NCI-H446 treated with DMSO at 0.1 percent for 48 hours (cell line): ENCODE data around the gene ZNF808.
"Not testable (repeated sequence)": the region's sequence is repeated elsewhere in the genome, so short reads cannot be mapped to it uniquely, and the experiment has no call there.

Experiments
- DNase-seq: peaks from one replicate; lab custom pipeline; 2025; lab: John Stamatoyannopoulos, UW

Gene ZNF808

GRCh38 chr19:52527134-52527955 is at the start of gene ZNF808:
Gene ZNF808 (plus strand): TSS chr19:52527668. CDS start chr19:52543285, 15,617 bp downstream.
- no peak for DNase-seq

- DNase-seq: not testable (repeated sequence)
These were observed 43.2 kb upstream of the ZNF808 start for GRCh38 chr19:52484111-52484743.

DNA sequence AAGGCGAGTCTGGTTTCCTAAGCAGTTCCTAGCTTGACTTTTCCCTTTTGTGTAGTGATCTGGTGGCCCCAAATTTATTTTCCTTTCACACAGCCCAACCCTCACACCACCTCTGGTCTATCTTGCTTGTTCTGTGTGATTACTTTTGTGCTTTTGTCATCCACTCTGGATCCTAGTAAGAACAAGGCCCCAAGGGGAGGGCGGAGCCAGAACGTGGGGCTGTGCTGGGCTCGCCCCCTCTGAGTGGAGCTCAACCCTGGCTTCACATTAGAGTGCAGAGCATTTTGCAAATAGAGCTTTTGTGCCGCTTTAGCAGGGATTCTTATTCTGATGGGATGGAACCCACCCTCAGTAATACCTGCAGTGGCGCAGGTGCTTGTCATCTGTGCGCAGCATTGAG is 42.4 kb upstream of the ZNF808 start:
- not testable (repeated sequence) for DNase-seq

DNA sequence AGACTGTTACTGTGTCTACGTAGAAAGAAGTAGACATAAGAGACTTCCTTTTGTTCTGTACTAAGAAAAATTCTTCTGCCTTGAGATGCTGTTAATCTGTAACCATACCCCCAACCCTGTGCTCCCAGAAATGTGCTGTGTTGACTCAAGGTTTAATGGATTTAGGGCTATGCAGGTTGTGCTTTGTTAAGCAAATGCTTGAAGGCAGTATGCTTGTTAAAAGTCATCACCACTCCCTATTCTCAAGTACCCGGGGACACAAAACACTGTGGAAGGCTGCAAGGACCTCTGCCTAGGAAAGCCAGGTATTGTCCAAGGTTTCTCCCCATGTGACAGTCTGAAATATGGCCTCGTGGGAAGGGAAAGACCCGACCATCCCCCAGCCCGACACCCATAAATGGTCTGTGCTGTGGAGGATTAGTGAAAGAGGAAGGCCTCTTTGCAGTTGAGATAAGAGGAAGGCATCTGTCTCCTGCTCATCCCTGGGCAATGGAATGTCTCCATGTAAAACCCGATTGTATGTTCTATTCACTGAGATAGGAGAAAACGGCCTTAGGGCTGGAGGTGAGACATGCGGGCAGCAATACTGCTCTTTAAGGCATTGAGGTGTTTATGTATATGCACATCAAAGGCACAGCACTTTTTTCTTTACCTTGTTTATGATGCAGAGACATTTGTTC is 41.8 kb upstream of the ZNF808 start:
- not testable (repeated sequence) for DNase-seq

DNA sequence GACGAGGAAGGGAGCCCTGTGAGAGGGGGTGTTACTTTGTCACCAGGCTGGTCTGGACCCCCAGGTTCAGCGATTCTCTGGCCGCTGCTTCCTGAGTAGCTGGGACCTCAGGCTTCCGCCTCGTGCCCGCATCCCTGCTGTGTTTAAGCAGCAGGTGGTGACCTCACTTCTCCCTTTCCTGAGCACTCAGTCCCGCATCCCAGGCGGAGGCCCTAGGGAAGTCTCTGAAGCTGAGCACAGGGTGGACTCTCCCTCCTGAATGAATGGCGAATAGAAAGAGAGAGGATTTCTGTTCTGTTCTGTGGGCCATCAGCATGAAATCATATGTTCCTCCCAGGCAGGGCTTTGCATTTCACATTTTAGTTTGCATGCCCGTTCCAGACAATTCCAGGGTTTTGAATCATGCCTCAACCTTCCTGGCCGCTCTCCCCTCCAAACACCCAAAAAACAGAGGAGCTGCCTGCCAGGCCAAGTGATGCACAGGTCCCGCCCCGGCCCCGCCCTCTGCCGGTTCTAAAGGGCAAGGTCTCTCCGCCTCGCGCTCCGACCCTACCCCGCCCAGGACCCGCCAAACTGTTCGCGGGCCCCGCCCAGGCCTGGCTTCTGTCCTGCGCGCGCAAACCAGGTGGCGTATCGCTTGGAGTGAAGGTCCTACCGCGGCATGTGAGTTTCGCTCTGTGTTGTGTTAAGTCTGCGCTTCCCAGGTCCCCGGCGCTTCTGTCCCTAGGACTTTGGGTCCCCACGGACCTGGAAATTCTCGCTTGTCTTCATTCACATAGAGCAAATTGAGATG is 35.1 kb upstream of the ZNF808 start:
- DNase-seq: no peak

DNA sequence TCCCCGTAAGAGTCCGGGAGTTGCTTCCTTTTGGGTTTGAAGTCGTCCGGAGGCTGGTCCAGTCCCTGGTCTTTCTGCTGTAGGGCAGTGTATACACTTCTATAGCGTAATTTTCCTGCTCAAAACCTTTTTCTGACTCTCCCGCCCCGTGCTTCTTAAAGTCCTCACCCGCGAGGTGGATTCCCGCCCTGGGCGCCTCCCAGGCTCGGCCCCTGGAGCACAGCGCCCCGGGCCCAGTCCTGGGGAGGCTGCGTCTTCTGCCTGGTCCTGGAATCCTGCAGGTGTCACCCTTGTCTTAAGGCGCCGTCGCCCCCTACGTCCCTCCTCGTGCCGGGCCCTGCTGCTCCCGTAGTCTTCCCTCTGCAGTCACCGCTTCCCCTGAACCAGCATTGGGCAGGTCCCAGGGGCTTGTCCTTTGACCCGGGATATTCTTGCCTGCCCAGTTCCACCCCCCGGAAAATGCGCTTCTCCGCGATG is 34.4 kb upstream of the ZNF808 start:
- DNase-seq: no peak

DNA sequence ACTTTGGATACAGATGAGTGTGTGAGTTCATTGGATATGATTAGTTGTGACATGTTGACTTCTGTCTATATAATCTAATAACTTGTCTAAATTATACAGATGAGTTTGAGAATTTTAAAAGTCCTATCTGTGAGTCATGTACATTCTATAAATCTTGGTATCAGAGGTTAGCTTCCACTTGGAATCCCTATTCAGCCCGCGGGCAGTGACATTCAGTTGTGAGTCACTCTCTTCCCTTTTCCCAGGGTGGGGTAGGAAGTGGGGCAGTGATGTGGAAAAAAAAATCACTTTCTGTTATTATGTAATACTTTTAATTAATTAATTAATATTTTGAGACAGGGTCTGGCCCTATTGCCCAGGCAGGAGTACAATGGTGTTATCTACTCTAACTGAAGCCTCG is 33.0 kb upstream of the ZNF808 start:
- no peak for DNase-seq

GRCh38 chr19:52498571-52498970 is 28.9 kb upstream of the ZNF808 start:
- no peak for DNase-seq

DNA sequence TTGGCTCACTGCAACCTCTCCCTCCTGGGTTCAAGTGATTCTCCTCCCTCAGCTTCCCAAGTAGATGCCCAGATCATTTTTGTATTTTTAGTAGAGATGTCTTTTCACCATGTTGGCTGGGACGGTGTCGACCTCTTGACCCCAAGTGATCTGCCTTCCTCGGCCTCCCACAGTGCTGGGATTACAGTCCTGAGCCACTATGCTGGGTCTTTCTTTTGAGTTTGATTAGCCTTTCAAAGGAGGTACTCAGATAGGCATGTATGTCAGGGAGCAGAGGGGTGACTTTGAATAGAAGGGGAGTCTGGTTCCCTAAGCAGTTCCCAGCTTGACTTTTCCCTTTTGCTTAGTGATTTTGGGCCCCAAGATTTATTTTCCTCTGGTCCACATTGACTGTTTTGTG is 27.0 kb upstream of the ZNF808 start:
- not testable (repeated sequence) for DNase-seq

DNA sequence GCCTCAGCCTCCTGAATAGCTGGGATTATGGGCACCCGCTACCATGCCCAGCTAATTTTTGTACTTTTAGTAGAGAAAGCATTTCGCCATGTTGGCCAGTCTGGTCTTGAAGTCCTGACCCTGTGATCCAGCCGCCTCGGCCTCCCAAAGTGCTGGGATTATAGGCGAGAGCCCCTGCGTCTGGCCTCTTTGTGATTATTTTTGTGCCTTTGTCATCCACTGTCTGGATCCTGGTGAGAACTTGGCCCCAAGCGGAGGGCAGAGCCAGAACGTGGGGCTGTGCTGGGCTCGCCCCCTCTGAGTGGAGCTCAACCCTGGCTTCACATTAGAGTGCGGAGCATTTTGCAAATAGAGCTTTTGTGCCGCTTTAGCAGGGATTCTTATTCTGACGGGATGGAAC is 26.5 kb upstream of the ZNF808 start:
- DNase-seq: not testable (repeated sequence)

- no peak for DNase-seq
These were observed 20.2 kb upstream of the ZNF808 start for GRCh38 chr19:52507266-52507665.

DNA sequence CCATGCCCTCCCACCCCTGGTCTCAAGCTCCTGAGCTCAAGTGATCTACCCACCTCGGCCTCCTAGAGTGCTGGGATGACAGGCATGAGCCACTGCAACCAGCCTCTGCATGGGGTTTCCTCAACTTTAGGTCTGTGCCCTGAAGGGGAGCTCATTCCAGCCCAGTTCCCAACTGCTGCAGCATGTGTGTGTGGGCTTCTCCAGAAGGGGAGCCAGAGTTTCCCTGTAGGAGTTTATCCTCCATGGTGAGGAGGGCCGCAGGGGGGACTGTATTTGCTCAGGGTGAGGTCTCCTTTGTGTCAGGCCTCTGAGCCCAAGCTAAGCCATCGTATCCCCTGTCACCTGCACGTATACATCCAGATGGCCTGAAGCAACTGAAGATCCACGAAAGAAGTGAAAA is 11.3 kb upstream of the ZNF808 start:
- no peak for DNase-seq

DNA sequence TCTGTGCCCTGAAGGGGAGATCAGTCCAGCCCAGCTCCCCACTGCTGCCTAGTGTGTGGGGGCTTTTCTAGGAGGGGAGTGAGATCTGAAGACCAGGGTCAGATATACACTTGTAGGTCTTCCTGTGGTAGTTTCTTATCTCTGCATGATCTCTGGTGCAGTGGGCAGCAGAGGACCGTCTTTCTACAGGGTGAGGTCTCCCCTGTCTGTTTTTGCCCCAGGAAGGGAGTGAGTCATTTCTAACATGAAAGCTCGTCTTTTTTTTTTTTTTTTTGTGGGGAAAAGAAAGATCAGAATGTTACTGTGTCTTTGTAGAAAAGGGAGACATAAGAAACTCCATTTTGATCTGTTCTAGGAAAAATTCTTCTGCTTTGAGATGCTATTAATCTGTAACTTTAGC is 8.8 kb upstream of the ZNF808 start:
- DNase-seq: no peak

- DNase-seq: not testable (repeated sequence)
These were observed 8.3 kb upstream of the ZNF808 start for GRCh38 chr19:52519175-52519574.

DNA sequence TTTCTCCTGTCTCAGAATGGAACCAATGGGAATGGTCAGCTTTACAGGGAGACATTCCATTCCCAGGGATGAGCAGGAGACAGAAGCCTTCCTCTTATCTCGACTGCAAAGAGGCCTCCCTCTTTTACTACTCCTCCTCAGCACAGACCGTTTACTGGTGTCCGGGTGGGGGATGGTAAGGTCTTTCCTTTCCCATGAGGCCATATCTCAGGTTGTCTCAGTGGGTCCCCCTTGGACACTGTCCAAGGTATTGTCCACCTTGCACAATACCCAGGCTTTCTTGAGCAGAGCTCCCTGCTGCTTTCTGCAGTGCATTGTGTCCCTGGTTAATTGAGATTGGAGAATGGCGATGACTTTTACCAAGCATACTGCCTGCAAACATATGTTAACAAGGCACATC is 7.5 kb upstream of the ZNF808 start:
- DNase-seq: no peak

DNA sequence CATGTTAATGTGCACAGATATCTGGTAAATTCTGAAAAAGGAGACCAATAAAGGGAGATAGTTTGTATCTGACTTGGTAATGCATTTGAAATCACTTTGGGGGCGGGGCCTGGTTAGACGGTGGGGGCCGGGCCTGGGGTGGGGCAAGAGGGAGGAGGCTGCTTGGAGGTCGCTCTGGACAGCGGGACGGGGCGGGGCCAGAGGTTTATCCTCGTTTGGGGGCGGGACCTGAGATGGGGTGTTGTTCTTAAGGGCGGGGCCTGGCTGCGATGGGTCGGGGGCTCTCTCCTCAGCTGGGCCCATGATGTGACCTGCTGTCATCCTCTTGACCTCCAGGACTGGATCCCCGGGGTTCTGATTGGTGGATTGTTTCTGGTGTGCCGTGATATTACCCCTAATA is 4.9 kb upstream of the ZNF808 start:
- no peak for DNase-seq

DNA sequence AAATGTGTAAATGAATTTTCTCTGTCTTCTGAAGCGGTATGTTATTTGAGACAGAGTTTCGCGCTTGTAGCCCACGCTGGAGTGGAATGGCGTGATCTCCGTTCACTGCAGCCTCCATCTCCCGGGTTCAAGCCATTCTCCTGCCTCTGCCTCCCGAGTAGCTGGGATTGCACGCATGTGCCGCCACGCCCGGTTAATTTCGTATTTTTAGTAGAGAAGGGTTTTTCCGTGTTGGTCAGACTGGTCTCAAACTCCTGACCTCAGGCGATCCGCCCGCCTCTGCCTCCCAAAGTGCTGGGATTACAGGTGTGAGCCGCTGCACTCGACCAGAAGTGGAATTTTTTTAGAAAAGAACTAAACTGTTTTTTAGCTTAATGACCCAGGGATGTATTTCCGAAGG is 3.4 kb upstream of the ZNF808 start:
- no peak for DNase-seq

GRCh38 chr19:52527956-52528351 is 486 bp downstream of the ZNF808 start:
- DNase-seq: no peak

DNA sequence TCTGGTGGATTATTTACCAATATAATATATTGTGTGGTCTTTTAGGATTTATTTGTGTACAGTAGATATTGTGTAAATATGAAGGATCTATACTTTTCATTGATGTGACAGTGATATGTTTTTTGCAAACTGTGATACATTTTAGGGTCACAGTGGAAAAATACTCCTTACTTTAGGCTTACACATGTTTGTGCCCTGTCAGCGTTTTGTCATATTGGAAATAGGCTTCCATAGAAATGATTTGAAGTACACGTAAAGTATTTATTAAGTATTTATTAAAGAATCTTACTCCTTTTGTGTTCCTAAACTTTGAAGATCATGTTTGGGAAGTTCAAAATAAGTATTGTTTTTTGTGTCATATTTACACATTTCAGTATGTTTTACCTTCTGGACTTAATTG is 5.0 kb downstream of the ZNF808 start:
- DNase-seq: no peak

DNA sequence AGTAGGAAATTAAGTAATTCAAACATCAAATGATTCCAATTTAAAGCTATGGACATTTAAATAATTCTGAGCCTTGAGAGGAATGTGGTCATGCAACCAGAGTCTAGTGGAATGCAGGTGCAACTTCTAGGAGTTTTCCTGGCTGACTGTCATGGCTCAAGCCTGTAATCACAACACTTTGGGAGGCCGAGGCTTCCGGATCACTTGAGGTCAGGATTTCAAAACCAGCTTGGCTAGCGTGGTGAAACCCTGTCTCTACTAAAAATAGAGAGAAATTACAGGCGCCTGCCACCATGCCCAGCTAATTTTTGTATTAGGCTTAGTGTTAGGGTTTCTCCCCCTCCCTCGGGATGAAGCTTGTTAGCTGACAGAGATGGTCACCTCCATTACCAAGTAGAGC is 6.4 kb downstream of the ZNF808 start:
- DNase-seq: no peak

GRCh38 chr19:52535385-52535770 is 7.9 kb downstream of the ZNF808 start:
- not testable (repeated sequence) for DNase-seq
